ENCODE measurements around the gene PTOV1. TPM values are rescaled to one million over a fixed set of nuclear protein-coding genes. Genes with fewer than 3 reads are reported as not detected.

Gene PTOV1
- total and polyA plus RNA-seq, 10 of the 15 experiments (the other 5 are each of a cell fraction or from before 2014, with no cell fraction given) = 3.2 to 83.5 (median 22.3) TPM

DNA sequence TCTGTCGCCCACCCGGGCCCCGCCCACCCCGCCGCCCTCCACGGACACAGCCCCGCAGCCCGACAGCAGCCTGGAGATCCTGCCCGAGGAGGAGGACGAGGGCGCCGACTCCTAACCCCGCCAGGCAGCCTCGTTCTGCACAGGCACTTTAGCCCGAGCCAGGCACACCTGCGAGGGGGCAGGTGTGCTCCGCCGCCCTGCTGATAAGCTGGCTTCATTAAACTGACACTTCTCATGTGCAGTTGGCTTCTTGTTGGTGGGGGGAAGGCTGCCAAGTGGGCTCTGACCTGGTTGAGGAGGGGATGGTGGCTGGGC is 37.5 kb downstream of the PTOV1 start (continued):
- TF ChIP-seq, protein P1, sequence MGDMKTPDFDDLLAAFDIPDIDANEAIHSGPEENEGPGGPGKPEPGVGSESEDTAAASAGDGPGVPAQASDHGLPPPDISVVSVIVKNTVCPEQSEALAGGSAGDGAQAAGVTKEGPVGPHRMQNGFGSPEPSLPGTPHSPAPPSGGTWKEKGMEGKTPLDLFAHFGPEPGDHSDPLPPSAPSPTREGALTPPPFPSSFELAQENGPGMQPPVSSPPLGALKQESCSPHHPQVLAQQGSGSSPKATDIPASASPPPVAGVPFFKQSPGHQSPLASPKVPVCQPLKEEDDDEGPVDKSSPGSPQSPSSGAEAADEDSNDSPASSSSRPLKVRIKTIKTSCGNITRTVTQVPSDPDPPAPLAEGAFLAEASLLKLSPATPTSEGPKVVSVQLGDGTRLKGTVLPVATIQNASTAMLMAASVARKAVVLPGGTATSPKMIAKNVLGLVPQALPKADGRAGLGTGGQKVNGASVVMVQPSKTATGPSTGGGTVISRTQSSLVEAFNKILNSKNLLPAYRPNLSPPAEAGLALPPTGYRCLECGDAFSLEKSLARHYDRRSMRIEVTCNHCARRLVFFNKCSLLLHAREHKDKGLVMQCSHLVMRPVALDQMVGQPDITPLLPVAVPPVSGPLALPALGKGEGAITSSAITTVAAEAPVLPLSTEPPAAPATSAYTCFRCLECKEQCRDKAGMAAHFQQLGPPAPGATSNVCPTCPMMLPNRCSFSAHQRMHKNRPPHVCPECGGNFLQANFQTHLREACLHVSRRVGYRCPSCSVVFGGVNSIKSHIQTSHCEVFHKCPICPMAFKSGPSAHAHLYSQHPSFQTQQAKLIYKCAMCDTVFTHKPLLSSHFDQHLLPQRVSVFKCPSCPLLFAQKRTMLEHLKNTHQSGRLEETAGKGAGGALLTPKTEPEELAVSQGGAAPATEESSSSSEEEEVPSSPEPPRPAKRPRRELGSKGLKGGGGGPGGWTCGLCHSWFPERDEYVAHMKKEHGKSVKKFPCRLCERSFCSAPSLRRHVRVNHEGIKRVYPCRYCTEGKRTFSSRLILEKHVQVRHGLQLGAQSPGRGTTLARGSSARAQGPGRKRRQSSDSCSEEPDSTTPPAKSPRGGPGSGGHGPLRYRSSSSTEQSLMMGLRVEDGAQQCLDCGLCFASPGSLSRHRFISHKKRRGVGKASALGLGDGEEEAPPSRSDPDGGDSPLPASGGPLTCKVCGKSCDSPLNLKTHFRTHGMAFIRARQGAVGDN (IDR thresholded peaks at IDR 0.05) = 0 out of 2 replicates have a peak, but pooled peaks have one; percentile 27
- no peak for TF ChIP-seq ATF7 (IDR thresholded peaks at IDR 0.05; ENCODE audit: low read depth)
- TF ChIP-seq YBX1 (IDR thresholded peaks at IDR 0.05) = no peak

DNA sequence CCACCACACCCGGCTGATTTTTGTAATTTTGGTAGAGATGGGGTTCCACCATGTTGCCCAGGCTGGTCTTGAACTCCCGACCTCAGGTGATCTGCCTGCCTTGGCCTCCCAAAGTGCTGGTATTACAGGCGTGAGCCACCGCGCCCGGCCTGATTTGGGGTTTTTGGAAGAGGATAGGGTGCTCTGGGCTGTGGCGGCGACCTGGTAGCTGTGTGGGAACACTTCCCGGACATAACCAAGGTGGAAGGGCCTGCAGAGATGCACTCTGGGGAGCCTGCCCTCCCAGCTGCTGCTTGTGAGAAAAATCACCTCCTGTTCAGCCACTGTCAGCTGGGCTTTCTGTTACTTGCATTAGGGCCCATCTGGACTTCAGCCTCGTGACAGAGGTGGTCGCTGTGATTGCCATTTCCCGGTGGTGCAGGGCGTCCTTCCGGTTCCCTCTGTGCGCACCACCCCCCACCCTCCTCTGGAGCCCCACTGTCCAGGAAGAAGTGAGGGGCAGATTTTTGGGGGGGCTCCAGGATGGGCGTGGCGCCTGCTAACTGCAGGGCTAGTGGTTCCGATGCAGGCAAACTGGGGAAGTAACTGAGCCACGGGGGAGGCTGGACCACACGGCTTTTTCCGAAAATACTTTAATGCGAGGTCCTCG is 38.2 kb downstream of the PTOV1 start:
- ATAC-seq (no peak), FAIRE-seq (no peak), DNase-seq (ENCODE audit: low read depth, low spot score) (no peak)
- ChIA-PET POLR2A (interaction anchor here (0.9 to 3.6 kb wide), 8 partner anchors 9 to 123 kb away, joined by 3 to 33 read pairs (median 10); partner anchors contain the start of genes AKT1S1, AP2A1, ATF5 and NUP62), RAD21 (ENCODE audit: unreplicated experiment) (interaction anchor here (0.6 to 2.4 kb wide), 8 partner anchors 9 to 385 kb away, joined by 3 to 9 read pairs (median 3); partner anchors contain the start of genes ATF5, NUP62 and PTOV1), CTCF (no interaction called here), SMC1A (ENCODE audit: uncharacterized antibody, unreplicated experiment) (interaction anchor here (1.3 to 3.1 kb wide), 3 partner anchors 20 to 39 kb away, joined by 5 to 15 read pairs (median 6); partner anchors contain the start of genes ATF5 and NUP62)
- in situ Hi-C loops (cut with MboI) = loop anchor here (25.0 kb wide), 1 partner anchor 1252 kb away; the partner anchor contains the start of genes CA11 and DBP
- WGBS (ENCODE audit: insufficient coverage, insufficient replicate concordance, low lambda C conversion rate, missing lambda C conversion rate) = 93% methylated on average over 23 of the region's 23 CpGs
- Histone ChIP-seq H3K27ac (ENCODE audit: control insufficient read depth, insufficient read depth) (no peak overlapping the region; the same call in 1 of the 2 replicates), H3K4me2 (ENCODE audit: control insufficient read depth, insufficient read depth) (peak overlapping the region; percentile 48), H3K9ac (ENCODE audit: control insufficient read depth, insufficient read depth, low read length) (no peak overlapping the region), H4K20me1 (ENCODE audit: control insufficient read depth, insufficient read depth) (no peaks in the 10 kb centered on the region), H3K36me3 (ENCODE audit: control insufficient read depth in 2 of 2, insufficient read depth in 2 of 2, low read length in 1 of 2) (peaks cover 0 to 9% of the 10 kb centered on the region in 2 experiments; a peak in 3 of 4 replicates), H3K4me3 (peak overlapping the region; percentile 49; the same call in 1 of the 2 replicates), H3K9me3 (replicated peaks; ENCODE audit: control insufficient read depth, insufficient read depth, low read length) (no peaks in the 10 kb centered on the region; the same call in 2 of the 3 replicates), H3K79me2 (ENCODE audit: control insufficient read depth, insufficient read depth, low read length) (peaks cover 22% of the 10 kb centered on the region), H3K27me3 (replicated peaks in 1 of 2; ENCODE audit: control insufficient read depth in 2 of 2, insufficient read depth in 2 of 2, low read length in 1 of 2) (no peaks in the 10 kb centered on the region), H3K4me1 (ENCODE audit: control insufficient read depth, insufficient read depth, low read length) (peaks cover 22% of the 10 kb centered on the region), H2AFZ (ENCODE audit: control insufficient read depth, low read depth, low read length) (no peak overlapping the region)
- intact Hi-C loops (cut with micrococcal nuclease; ENCODE audit: unreplicated experiment) = no loop called here
- BruUV-seq (replicated peaks) = no TSS peak
- no peak for TF ChIP-seq ZNF274 (IDR thresholded peaks at IDR 0.05; ENCODE audit: insufficient read depth, insufficient read length)
- TF ChIP-seq, protein P2, sequence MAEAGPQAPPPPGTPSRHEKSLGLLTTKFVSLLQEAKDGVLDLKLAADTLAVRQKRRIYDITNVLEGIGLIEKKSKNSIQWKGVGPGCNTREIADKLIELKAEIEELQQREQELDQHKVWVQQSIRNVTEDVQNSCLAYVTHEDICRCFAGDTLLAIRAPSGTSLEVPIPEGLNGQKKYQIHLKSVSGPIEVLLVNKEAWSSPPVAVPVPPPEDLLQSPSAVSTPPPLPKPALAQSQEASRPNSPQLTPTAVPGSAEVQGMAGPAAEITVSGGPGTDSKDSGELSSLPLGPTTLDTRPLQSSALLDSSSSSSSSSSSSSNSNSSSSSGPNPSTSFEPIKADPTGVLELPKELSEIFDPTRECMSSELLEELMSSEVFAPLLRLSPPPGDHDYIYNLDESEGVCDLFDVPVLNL (IDR thresholded peaks at IDR 0.05; ENCODE audit: low read depth, low read length) = no peak
- 0 out of 2 replicates have a peak, but pooled peaks have one; percentile 11 for TF ChIP-seq HDGF (IDR thresholded peaks at IDR 0.05)
- no peak for TF ChIP-seq IKZF1 (conservative IDR thresholded peaks at IDR 0.05)
- no peak for TF ChIP-seq ZNF384 (IDR thresholded peaks at IDR 0.05; ENCODE audit: borderline replicate concordance, low read depth, low read length)

All from GM12878 (cell line).